Fibroblast of pulmonary artery (primary cell): ENCODE measurements around the gene ZNF440.
"Not testable (repeated sequence)": the region's sequence is repeated elsewhere in the genome, so short reads cannot be mapped to it uniquely, and the experiment has no call there.

ENCODE experiments used
- DNase-seq: peaks from one replicate; pipeline ENCODE4 v3.0.0-alpha.2; 2010; ENCODE audit warnings: low read depth
- H3K4me3 ChIP-seq: replicated peaks from 2 replicates; pipeline ENCODE4 v1.5.1; 2011; ENCODE audit warnings: low read depth, mild to moderate bottlenecking, control low read depth, low read length, moderate library complexity
- TF ChIP-seq, protein P1 (sequence below): IDR thresholded peaks from 2 replicates; pipeline ENCODE4 v1.5.1; 2011; ENCODE audit warnings: mild to moderate bottlenecking, control low read depth, low read length, inconsistent platforms; ENCODE audit errors: missing control alignments

Gene ZNF440

DNA sequence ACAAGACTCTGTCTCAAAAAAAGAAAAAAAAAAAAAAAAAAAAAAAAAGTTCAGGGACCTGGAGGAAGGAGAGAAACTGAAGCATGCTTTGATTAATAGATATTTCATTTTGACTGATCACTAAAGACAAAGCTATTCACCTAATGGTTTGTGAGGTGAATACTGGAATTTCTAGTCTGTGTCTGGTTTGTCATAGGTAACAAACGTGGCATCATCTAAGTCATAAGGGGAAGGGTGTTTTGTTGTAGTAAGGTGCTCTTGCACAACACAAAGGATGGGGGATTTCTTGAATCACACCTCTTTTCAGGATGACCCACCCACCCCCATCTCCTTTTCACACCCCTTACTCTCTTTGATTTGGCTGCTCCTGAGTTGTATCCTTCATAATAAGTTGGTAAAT lies 59.7 kb downstream of the ZNF440 start:
- no peak overlapping the region for H3K4me3 ChIP-seq
- DNase-seq: no peak
- TF ChIP-seq, protein P1, sequence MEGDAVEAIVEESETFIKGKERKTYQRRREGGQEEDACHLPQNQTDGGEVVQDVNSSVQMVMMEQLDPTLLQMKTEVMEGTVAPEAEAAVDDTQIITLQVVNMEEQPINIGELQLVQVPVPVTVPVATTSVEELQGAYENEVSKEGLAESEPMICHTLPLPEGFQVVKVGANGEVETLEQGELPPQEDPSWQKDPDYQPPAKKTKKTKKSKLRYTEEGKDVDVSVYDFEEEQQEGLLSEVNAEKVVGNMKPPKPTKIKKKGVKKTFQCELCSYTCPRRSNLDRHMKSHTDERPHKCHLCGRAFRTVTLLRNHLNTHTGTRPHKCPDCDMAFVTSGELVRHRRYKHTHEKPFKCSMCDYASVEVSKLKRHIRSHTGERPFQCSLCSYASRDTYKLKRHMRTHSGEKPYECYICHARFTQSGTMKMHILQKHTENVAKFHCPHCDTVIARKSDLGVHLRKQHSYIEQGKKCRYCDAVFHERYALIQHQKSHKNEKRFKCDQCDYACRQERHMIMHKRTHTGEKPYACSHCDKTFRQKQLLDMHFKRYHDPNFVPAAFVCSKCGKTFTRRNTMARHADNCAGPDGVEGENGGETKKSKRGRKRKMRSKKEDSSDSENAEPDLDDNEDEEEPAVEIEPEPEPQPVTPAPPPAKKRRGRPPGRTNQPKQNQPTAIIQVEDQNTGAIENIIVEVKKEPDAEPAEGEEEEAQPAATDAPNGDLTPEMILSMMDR: no peak

DNA sequence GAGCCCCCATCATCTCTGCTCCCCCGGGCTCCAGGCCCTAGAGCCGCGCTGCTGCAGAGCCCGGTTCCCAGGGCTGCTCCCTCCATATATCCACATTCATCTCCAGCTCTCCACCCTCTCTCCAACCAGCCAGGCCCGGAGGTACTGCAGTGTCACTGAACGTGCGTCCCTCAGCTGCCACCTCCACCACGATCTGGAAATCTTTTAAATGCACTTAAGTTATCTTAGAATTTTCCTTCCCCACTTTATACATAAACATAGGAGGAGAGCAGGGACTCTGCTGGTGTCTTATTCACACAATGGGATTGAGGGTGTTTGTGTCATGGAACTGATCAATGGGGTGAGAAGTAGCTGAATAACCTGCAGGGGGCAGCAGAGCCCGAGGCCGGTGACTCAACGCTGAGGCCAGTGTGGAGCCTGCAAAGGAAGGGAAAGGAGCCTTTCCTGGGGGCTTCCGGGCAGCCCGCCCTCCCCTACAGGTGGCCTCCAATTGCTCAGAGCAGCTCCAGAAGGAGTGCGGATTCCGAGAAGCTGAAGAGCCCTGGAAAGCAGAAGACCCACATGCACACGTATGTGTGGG lies 65.7 kb downstream of the ZNF440 start:
- TF ChIP-seq, protein P1: peak; percentile 18
- peak; percentile 6 for DNase-seq

DNA sequence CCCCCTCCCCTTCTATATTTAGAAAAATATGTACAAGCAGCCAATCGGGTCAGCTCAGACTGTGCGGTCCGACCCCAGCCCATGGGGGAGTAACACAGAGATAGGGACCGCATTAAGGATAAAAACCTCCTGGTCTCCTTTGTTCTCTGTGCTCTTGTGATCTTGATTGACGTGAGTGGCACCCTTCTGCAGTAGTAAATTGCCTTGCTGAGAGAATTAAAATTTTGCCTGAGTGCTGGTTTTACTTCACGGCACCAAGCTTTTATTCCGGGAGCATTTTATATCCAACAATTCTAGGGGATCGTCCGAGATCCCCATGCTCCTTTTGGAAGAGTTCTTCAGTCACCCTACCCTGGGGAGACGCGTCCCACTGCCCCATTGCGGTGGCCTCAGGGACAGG lies 66.5 kb downstream of the ZNF440 start:
- DNase-seq: no peak
- H3K4me3 ChIP-seq: no peak overlapping the region
- TF ChIP-seq, protein P1: no peak

More for the DNA sequence above, 65.7 kb downstream of the ZNF440 start:
- not testable (repeated sequence) for H3K4me3 ChIP-seq

DNA sequence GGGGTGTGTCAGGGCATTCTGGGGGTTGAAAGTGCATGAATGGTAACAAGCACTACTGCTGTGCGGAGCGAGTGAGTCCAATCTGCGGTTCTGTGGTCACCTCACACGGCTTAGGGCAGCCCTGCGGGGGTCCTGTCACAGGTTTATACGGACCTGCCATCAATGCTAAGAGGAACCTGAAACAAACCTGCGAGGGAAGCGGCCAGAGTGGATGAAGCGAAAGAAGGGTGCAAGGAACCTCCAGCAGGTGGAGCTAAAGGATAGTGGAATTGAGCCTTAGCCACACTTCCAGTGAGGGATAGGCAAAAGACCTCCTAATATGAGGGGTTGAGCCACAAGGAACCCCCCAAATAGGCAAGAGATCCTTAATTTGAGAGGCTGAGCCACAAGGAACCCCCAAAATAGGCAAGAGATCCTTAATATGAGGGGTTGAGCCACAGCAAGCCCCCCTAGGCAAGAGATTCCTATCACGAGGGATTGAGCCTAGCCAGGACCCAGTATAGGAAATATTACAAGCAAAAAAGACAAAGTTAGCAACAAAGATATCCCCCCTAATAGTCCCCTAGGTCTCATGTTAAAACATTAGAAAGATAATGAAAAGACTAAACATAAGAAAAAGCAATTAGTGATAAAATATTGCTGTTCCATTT lies 67.2 kb downstream of the ZNF440 start:
- TF ChIP-seq, protein P1: peak; percentile 83
- no peak overlapping the region for H3K4me3 ChIP-seq
- DNase-seq: peak; percentile 73

DNA sequence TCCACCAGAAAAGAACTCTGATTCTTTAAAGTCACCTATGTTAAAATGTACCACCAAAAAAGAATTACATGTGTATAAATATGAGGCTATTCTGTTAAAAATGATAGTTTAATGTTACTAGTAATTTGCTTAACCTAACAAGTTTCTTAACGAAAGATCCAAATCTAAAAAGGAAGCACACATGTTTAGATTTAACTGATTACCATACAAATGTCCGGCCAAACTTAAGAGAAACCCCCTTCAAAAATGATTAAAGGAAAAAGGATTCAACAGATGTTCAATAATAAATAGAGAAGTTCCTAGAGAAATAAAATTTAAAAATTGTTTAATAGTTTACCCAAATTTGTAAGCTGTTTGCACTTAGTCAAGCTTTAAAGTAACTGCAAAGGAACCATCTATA lies 68.5 kb downstream of the ZNF440 start:
- TF ChIP-seq, protein P1: no peak
- DNase-seq: no peak
- H3K4me3 ChIP-seq: no peak overlapping the region
